ENCODE data around the gene CCDC85B.
A peak's percentile ranks its signal among the peaks of the same experiment; 100 is the strongest.
"Not testable (repeated sequence)": the region's sequence is repeated elsewhere in the genome, so short reads cannot be mapped to it uniquely, and the experiment has no call there.

CCDC85B gene

GRCh38 chr11:65885231-65885630 is 5.2 kb upstream of the CCDC85B start:
- H3K27ac Mint-ChIP-seq = no peak overlapping the region
- DNase-seq (no peak), ATAC-seq (no peak)
- no peaks in the 10 kb centered on the region for H3K9me3 Mint-ChIP-seq
- H3K4me3 Mint-ChIP-seq = no peak overlapping the region
- peaks cover 28% of the 10 kb centered on the region for H3K36me3 Mint-ChIP-seq (ENCODE audit: low read depth)
- H3K27me3 Mint-ChIP-seq = no peaks in the 10 kb centered on the region
- peaks cover 70% of the 10 kb centered on the region for H3K4me1 Mint-ChIP-seq

- peak overlapping the region; percentile 98 for H3K4me3 Mint-ChIP-seq
- H3K4me1 Mint-ChIP-seq = peaks cover 64% of the 10 kb centered on the region
- peak overlapping the region; percentile 91 for H3K27ac Mint-ChIP-seq
Measured at GRCh38 chr11:65885808-65886536, 4.5 kb upstream of the CCDC85B start.

GRCh38 chr11:65886826-65887722 is 3.4 kb upstream of the CCDC85B start:
- DNase-seq (no peak), ATAC-seq (no peak)
- no peaks in the 10 kb centered on the region for H3K9me3 Mint-ChIP-seq
- H3K4me1 Mint-ChIP-seq = peaks cover 60% of the 10 kb centered on the region
- peak overlapping the region; percentile 91 for H3K27ac Mint-ChIP-seq
- H3K27me3 Mint-ChIP-seq = no peaks in the 10 kb centered on the region
- peak overlapping the region; percentile 98 for H3K4me3 Mint-ChIP-seq
- peaks cover 31% of the 10 kb centered on the region for H3K36me3 Mint-ChIP-seq (ENCODE audit: low read depth)

More at GRCh38 chr11:65885808-65886536, 4.5 kb upstream of the CCDC85B start:
- ATAC-seq = no peak
- Mint-ChIP-seq H3K27me3 (no peaks in the 10 kb centered on the region), H3K9me3 (no peaks in the 10 kb centered on the region), H3K36me3 (ENCODE audit: low read depth) (peaks cover 28% of the 10 kb centered on the region)
- no peak for DNase-seq

- Mint-ChIP-seq H3K4me1 (peaks cover 65% of the 10 kb centered on the region), H3K27ac (peak overlapping the region; percentile 91), H3K27me3 (no peaks in the 10 kb centered on the region), H3K4me3 (peak overlapping the region; percentile 98), H3K36me3 (ENCODE audit: low read depth) (peaks cover 38% of the 10 kb centered on the region), H3K9me3 (no peaks in the 10 kb centered on the region)
- DNase-seq = no peak
- ATAC-seq = no peak
Measured at GRCh38 chr11:65887723-65888162, 2.7 kb upstream of the CCDC85B start.

- Mint-ChIP-seq H3K4me1 (peaks cover 71% of the 10 kb centered on the region), H3K9me3 (no peaks in the 10 kb centered on the region), H3K36me3 (ENCODE audit: low read depth) (peaks cover 41% of the 10 kb centered on the region), H3K27me3 (no peaks in the 10 kb centered on the region), H3K4me3 (peak within 1 kb of the TSS; percentile 98), H3K27ac (peak within 1 kb of the TSS; percentile 91)
- DNase-seq (peak; percentile 98), ATAC-seq (peak; percentile 60)
Measured at GRCh38 chr11:65888163-65888814, 2.2 kb upstream of the CCDC85B start, which contains the start of gene FIBP. FIBP (minus strand) TSS chr11:65888471; CDS start chr11:65888418, 53 bp downstream.

- peak; percentile 60 for DNase-seq
- Mint-ChIP-seq H3K36me3 (ENCODE audit: low read depth) (peaks cover 38% of the 10 kb centered on the region), H3K4me3 (peak overlapping the region; percentile 98), H3K27ac (peak overlapping the region; percentile 77), H3K27me3 (no peaks in the 10 kb centered on the region), H3K4me1 (peaks cover 77% of the 10 kb centered on the region), H3K9me3 (no peaks in the 10 kb centered on the region)
- ATAC-seq = peak; percentile 11
Measured at GRCh38 chr11:65891219-65892136, 1.0 kb downstream of the CCDC85B start.

GRCh38 chr11:65892137-65892540 is 1.7 kb downstream of the CCDC85B start:
- peak; percentile 61 for DNase-seq
- ATAC-seq = peak; percentile 22
- H3K27me3 Mint-ChIP-seq, H3K9me3 Mint-ChIP-seq: not testable (repeated sequence)
- H3K27ac Mint-ChIP-seq = peak overlapping the region; percentile 77
- peaks cover 36% of the 10 kb centered on the region for H3K36me3 Mint-ChIP-seq (ENCODE audit: low read depth)
- peaks cover 77% of the 10 kb centered on the region for H3K4me1 Mint-ChIP-seq
- H3K4me3 Mint-ChIP-seq = peak overlapping the region; percentile 98

- Mint-ChIP-seq H3K4me1 (peaks cover 78% of the 10 kb centered on the region), H3K4me3 (peak overlapping the region; percentile 98)
Measured at GRCh38 chr11:65892661-65893317, 2.3 kb downstream of the CCDC85B start.

GRCh38 chr11:65894034-65894591 is 3.6 kb downstream of the CCDC85B start:
- DNase-seq (peak; percentile 46), ATAC-seq (no peak)
- Mint-ChIP-seq H3K4me3 (peak overlapping the region; percentile 98), H3K27me3 (no peaks in the 10 kb centered on the region), H3K36me3 (ENCODE audit: low read depth) (peaks cover 47% of the 10 kb centered on the region), H3K4me1 (peaks cover 77% of the 10 kb centered on the region), H3K27ac (peak overlapping the region; percentile 84), H3K9me3 (no peaks in the 10 kb centered on the region)

More at GRCh38 chr11:65892661-65893317, 2.3 kb downstream of the CCDC85B start:
- H3K27me3 Mint-ChIP-seq = no peaks in the 10 kb centered on the region
- peak overlapping the region; percentile 77 for H3K27ac Mint-ChIP-seq
- DNase-seq = peak; percentile 14
- no peaks in the 10 kb centered on the region for H3K9me3 Mint-ChIP-seq
- no peak for ATAC-seq
- H3K36me3 Mint-ChIP-seq (ENCODE audit: low read depth) = peaks cover 42% of the 10 kb centered on the region

- ATAC-seq (no peak), DNase-seq (peak; percentile 2)
- Mint-ChIP-seq H3K9me3 (no peaks in the 10 kb centered on the region), H3K4me1 (peaks cover 65% of the 10 kb centered on the region), H3K27me3 (peaks cover under 1% of the 10 kb centered on the region), H3K27ac (peak overlapping the region; percentile 76), H3K4me3 (peak overlapping the region; percentile 41), H3K36me3 (ENCODE audit: low read depth) (peaks cover 47% of the 10 kb centered on the region)
Measured at GRCh38 chr11:65895482-65895981, 5.1 kb downstream of the CCDC85B start.

- peak; percentile 3 for DNase-seq
- ATAC-seq = no peak
- Mint-ChIP-seq H3K4me3 (peak overlapping the region; percentile 68), H3K27me3 (peaks cover 2% of the 10 kb centered on the region), H3K9me3 (no peaks in the 10 kb centered on the region), H3K4me1 (peaks cover 67% of the 10 kb centered on the region), H3K36me3 (ENCODE audit: low read depth) (peaks cover 47% of the 10 kb centered on the region), H3K27ac (peak overlapping the region; percentile 76)
Measured at GRCh38 chr11:65896034-65896999, 5.8 kb downstream of the CCDC85B start.

GRCh38 chr11:65897020-65897471 is 6.6 kb downstream of the CCDC85B start:
- Mint-ChIP-seq H3K36me3 (ENCODE audit: low read depth) (peaks cover 45% of the 10 kb centered on the region), H3K4me1 (peaks cover 68% of the 10 kb centered on the region), H3K27me3 (peaks cover 2% of the 10 kb centered on the region), H3K9me3 (no peaks in the 10 kb centered on the region), H3K4me3 (peak overlapping the region; percentile 68), H3K27ac (peak overlapping the region; percentile 73)
- no peak for ATAC-seq
- DNase-seq = no peak
